Activated CD4-positive, alpha-beta memory T cell treated with anti-CD3 and anti-CD28 coated beads, Interleukin-2, amount 10 ng/mL, durations not matched to agents 7 days and 5 days (primary cell): ENCODE results near the gene LIN54. TPM values are rescaled to one million over a fixed set of nuclear protein-coding genes. Genes with fewer than 3 reads are reported as not detected.
A peak's percentile ranks its signal among the peaks of the same experiment; 100 is the strongest.
"Not testable (repeated sequence)": the region's sequence is repeated elsewhere in the genome, so short reads cannot be mapped to it uniquely, and the experiment has no call there.

ENCODE experiments used
- CTCF ChIA-PET: fragments of 350-600 bp; sonication (Branson Sonifier 250); formaldehyde crosslinking; loops from one replicate; lab custom pipeline; 2021; ENCODE audit warnings: antibody characterized with exemption, inconsistent platforms; lab: Charles Lee
- POLR2A ChIA-PET: fragments of 350-600 bp; sonication (Branson Sonifier 250); formaldehyde crosslinking; loops from one replicate; lab custom pipeline; 2021; ENCODE audit warnings: antibody characterized with exemption; lab: Charles Lee
- DNase-seq: peaks from one replicate; pipeline ENCODE4 v3.0.0-alpha.2; 2020
- H3K27ac Mint-ChIP-seq: one replicate; pipeline ENCODE4 v1.8.0; 2021; ENCODE audit warnings: mild to moderate bottlenecking, mixed read lengths
- H3K27me3 Mint-ChIP-seq: one replicate; pipeline ENCODE4 v1.8.0; 2021; ENCODE audit warnings: mixed read lengths
- H3K36me3 Mint-ChIP-seq: one replicate; pipeline ENCODE4 v1.8.0; 2021; ENCODE audit warnings: low read depth, mixed read lengths
- H3K4me1 Mint-ChIP-seq: one replicate; pipeline ENCODE4 v1.8.0; 2021; ENCODE audit warnings: mixed read lengths
- H3K4me3 Mint-ChIP-seq: one replicate; pipeline ENCODE4 v1.8.0; 2021; ENCODE audit warnings: mild to moderate bottlenecking, mixed read lengths
- H3K9me3 Mint-ChIP-seq: one replicate; pipeline ENCODE4 v1.8.0; 2021; ENCODE audit warnings: mixed read lengths
- total RNA-seq, 2 experiments: library from RNA; stranded (reverse); gene quantifications; one replicate each; pipeline ENCODE4 v1.2.3, GENCODE V29; 2021

The LIN54 gene
- total RNA-seq, 2 experiments from 2014 or later: 34.6 to 36.9 TPM

GRCh38 chr4:82919386-82919785 lies 91.2 kb downstream of the LIN54 start:
- POLR2A ChIA-PET: no interaction called here
- CTCF ChIA-PET: no interaction called here
- Mint-ChIP-seq H3K4me3 (no peak overlapping the region), H3K9me3 (no peaks in the 10 kb centered on the region), H3K27ac (no peak overlapping the region), H3K36me3 (peaks cover 5% of the 10 kb centered on the region), H3K4me1 (no peaks in the 10 kb centered on the region), H3K27me3 (no peaks in the 10 kb centered on the region)
- no peak for DNase-seq

DNA sequence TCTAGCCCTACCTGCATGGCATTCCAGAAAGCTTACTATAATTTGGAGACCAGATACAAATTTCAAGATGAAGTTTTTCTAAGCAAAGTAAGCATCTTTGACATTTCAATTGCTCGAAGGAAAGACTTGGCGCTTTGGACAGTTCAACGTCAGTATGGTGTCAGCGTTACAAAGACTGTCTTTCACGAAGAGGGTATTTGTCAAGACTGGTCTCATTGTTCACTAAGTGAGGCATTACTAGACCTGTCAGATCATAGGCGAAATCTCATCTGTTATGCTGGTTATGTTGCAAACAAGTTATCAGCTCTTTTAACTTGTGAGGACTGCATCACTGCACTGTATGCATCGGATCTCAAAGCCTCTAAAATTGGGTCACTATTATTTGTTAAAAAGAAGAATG lies 92.5 kb downstream of the LIN54 start:
- CTCF ChIA-PET: no interaction called here

GRCh38 chr4:82913968-82914367 lies 96.7 kb downstream of the LIN54 start:
- DNase-seq, H3K27ac Mint-ChIP-seq, H3K4me1 Mint-ChIP-seq, H3K27me3 Mint-ChIP-seq, CTCF ChIA-PET, H3K9me3 Mint-ChIP-seq, H3K4me3 Mint-ChIP-seq, POLR2A ChIA-PET: not testable (repeated sequence)
- H3K36me3 Mint-ChIP-seq: peaks cover 11% of the 10 kb centered on the region

More for the DNA sequence above, 92.5 kb downstream of the LIN54 start:
- Mint-ChIP-seq H3K4me3 (no peak overlapping the region), H3K36me3 (peaks cover 6% of the 10 kb centered on the region), H3K27me3 (no peaks in the 10 kb centered on the region), H3K9me3 (no peaks in the 10 kb centered on the region), H3K27ac (no peak overlapping the region), H3K4me1 (no peaks in the 10 kb centered on the region)
- no peak for DNase-seq
- POLR2A ChIA-PET: no interaction called here

DNA sequence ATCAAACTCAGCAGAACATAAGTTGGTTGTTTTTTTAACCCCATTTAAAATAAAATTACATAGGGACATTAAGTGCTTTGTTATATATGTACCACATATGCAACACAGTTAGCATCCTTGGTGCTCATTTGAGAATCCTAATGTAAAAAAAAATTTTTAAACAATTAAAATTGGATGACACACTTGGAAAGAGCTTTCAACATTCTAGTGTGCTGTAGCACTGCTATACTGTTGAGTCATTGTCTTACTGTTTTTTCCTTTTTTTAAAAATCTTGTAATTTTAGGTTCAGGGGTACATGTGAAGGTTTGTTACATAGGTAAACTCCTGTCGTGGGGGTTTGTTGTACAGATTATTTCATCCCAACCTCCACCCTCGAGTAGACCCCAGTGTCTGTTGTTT lies 97.3 kb downstream of the LIN54 start:
- H3K27ac Mint-ChIP-seq: no peak overlapping the region
- no peak overlapping the region for H3K4me3 Mint-ChIP-seq
- H3K9me3 Mint-ChIP-seq: no peaks in the 10 kb centered on the region
- ChIA-PET POLR2A (no interaction called here), CTCF (no interaction called here)
- no peaks in the 10 kb centered on the region for H3K4me1 Mint-ChIP-seq
- H3K27me3 Mint-ChIP-seq: no peaks in the 10 kb centered on the region
- no peak for DNase-seq
- peaks cover 11% of the 10 kb centered on the region for H3K36me3 Mint-ChIP-seq

DNA sequence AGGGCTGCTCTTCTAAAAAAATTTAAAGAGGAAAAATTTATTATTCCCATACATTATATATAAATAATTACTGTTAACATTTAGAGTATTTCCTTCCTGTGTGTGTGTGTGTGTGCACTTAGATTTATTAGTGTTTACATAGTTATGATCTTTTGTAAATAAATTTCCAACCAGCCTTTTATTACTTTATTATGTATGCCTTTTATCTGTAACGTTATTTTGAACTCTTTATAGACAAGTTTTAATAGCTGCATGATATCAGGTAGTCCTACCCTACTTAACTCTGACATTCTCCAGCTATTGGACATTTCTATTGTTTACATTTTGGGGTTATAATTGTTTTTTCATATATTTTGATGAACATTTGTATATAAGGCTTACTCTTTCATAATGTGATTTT lies 101.3 kb downstream of the LIN54 start:
- Mint-ChIP-seq H3K4me3 (no peak overlapping the region), H3K27ac (no peak overlapping the region), H3K36me3 (peaks cover 9% of the 10 kb centered on the region), H3K27me3 (peaks cover 14% of the 10 kb centered on the region), H3K4me1 (peaks cover 9% of the 10 kb centered on the region), H3K9me3 (no peaks in the 10 kb centered on the region)
- ChIA-PET CTCF (no interaction called here), POLR2A (no interaction called here)
- no peak for DNase-seq

- ChIA-PET CTCF (interaction anchor here (0.9 to 1.2 kb wide), 2 partner anchors 8 to 58 kb away, joined by 3 read pairs; no protein-coding TSS in a partner anchor), POLR2A (interaction anchor here (0.9 to 5.6 kb wide), 3 partner anchors 83 to 168 kb away, joined by 3 to 33 read pairs (median 3); partner anchors contain the start of gene LIN54)
- Mint-ChIP-seq H3K4me3 (no peak overlapping the region), H3K4me1 (peaks cover 18% of the 10 kb centered on the region), H3K9me3 (no peaks in the 10 kb centered on the region), H3K36me3 (peaks cover 9% of the 10 kb centered on the region), H3K27me3 (peaks cover 17% of the 10 kb centered on the region), H3K27ac (no peak overlapping the region)
- DNase-seq: no peak
These were observed 104.2 kb downstream of the LIN54 start for GRCh38 chr4:82906469-82906868.

DNA sequence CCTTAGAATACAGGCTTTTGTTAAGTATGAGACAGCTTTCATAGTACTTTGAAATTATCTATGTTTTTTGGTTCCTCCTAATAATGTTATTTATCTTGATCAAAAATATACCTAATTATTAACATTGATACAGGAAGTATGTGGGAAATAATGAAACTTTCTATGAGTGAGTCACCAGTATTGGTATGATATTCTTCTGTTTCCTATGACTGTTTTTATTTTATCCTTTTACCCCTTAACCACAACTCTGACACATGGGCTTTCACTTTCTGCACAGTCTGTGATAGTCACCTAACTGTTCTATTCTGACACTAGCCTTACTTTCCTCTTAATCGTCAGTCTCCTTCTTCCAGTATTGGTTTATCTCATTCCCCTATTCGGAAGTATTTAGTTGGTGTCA lies 105.4 kb downstream of the LIN54 start:
- Mint-ChIP-seq H3K27ac (no peak overlapping the region), H3K4me1 (peaks cover 18% of the 10 kb centered on the region), H3K4me3 (peak overlapping the region; percentile 17), H3K9me3 (no peaks in the 10 kb centered on the region), H3K36me3 (peaks cover 4% of the 10 kb centered on the region), H3K27me3 (peaks cover 17% of the 10 kb centered on the region)
- POLR2A ChIA-PET: interaction anchor here (0.6 to 5.6 kb wide), 6 partner anchors 13 to 326 kb away, joined by 3 to 33 read pairs (median 4); partner anchors contain the start of genes COPS4 and LIN54
- CTCF ChIA-PET: no interaction called here
- peak; percentile 54 for DNase-seq

DNA sequence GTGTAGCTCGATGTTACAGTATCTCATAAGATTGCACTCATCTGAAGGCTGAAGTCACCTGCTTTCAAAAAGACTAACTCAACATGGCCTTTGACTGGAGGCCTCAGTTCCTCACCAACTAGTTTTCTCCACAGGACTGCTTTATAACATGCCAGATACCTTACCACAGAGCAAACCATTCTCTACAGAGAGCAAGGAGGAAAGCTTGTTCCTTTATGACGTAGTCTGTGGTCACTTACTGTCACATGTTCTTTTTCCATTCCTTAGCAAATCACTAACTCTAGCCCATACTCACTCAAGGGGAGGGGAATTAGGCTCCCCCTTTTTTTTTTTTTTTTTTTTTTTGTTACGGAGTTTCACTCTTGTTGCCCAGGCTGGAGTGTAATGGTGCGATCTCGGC lies 106.9 kb downstream of the LIN54 start:
- peaks cover 22% of the 10 kb centered on the region for H3K4me1 Mint-ChIP-seq
- POLR2A ChIA-PET: interaction anchor here (1.3 to 5.6 kb wide), 4 partner anchors 11 to 531 kb away, joined by 3 to 33 read pairs (median 6); partner anchors contain the start of genes COPS4 and LIN54
- DNase-seq: no peak

GRCh38 chr4:82901183-82901718 lies 109.4 kb downstream of the LIN54 start:
- Mint-ChIP-seq H3K9me3 (no peaks in the 10 kb centered on the region), H3K4me1 (peaks cover 37% of the 10 kb centered on the region), H3K27me3 (peaks cover 12% of the 10 kb centered on the region), H3K4me3 (no peak overlapping the region), H3K27ac (no peak overlapping the region), H3K36me3 (peaks cover 10% of the 10 kb centered on the region)
- ChIA-PET CTCF (interaction anchor here (0.6 to 3.6 kb wide), 7 partner anchors 9 to 112 kb away, joined by 3 to 22 read pairs (median 8); partner anchors contain the start of gene LIN54), POLR2A (interaction anchor here (0.9 to 3.6 kb wide), 12 partner anchors 11 to 554 kb away, joined by 3 to 58 read pairs (median 8); partner anchors contain the start of genes COPS4, HELQ, LIN54 and MRPS18C)
- no peak for DNase-seq

More for the DNA sequence above, 106.9 kb downstream of the LIN54 start:
- no peaks in the 10 kb centered on the region for H3K9me3 Mint-ChIP-seq
- H3K27ac Mint-ChIP-seq: no peak overlapping the region
- CTCF ChIA-PET: interaction anchor here (1.0 to 1.8 kb wide), 2 partner anchors 51 to 370 kb away, joined by 3 to 5 read pairs; no protein-coding TSS in a partner anchor
- H3K27me3 Mint-ChIP-seq: peaks cover 17% of the 10 kb centered on the region
- H3K4me3 Mint-ChIP-seq: no peak overlapping the region
- peaks cover 4% of the 10 kb centered on the region for H3K36me3 Mint-ChIP-seq

DNA sequence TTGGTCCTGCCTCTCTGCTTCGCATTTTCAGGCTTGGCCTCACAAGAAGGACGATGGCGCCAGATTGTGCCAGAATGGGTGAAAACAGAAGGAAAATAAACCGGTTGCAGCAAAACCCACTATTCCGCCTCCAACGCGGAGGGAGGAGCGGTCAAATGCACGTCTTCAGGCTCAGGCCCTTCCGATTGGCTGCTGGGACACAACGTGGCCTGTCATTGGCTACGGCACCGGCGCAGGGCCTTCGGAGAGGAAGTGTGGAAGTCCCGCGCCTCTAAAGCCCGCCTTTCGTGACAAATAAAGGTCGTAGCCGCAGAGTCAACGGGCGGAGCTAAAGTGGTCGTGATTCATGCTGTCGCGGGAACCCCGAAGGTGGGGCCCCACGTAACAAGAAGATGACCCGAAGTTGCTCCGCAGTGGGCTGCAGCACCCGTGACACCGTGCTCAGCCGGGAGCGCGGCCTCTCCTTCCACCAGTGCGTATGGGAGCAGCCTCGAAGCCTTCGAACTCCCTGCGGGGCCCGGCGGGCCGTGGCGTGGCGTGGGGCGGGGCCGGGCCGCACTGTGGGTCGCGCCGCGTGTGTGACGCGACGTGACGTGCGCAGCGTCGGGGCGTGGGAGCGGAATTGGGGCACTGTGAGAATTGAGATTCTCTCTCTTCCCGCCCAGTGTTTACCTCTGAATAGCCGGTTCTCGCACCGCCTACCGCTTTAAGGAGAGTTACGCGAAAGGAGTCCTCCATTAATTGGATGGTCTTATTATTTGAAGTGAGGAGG lies 110.0 kb downstream of the LIN54 start, which contains the start of gene THAP9:
Gene THAP9, plus strand, starts transcription at position 325 of the 772 bp plus-strand sequence. Its CDS starts 68 bp downstream, at position 393.
- ChIA-PET CTCF (interaction anchor here (0.6 to 3.6 kb wide), 12 partner anchors 9 to 469 kb away, joined by 3 to 22 read pairs (median 6); partner anchors contain the start of genes COPS4, COQ2 and LIN54), POLR2A (interaction anchor here (0.9 to 3.6 kb wide), 17 partner anchors 10 to 555 kb away, joined by 3 to 58 read pairs (median 8); partner anchors contain the start of genes COPS4, COQ2, HELQ and LIN54)
- Mint-ChIP-seq H3K4me1 (peaks cover 37% of the 10 kb centered on the region), H3K27ac (no peak within 1 kb of the TSS), H3K36me3 (peaks cover 13% of the 10 kb centered on the region), H3K27me3 (peaks cover 9% of the 10 kb centered on the region), H3K9me3 (no peaks in the 10 kb centered on the region), H3K4me3 (no peak within 1 kb of the TSS)
- DNase-seq: peak; percentile 99

GRCh38 chr4:82900066-82900410 lies 110.6 kb downstream of the LIN54 start:
- no peak overlapping the region for H3K4me3 Mint-ChIP-seq
- no peaks in the 10 kb centered on the region for H3K9me3 Mint-ChIP-seq
- ChIA-PET POLR2A (interaction anchor here (0.8 to 3.6 kb wide), 17 partner anchors 10 to 556 kb away, joined by 3 to 58 read pairs (median 8); partner anchors contain the start of genes COPS4, COQ2, HELQ and LIN54), CTCF (interaction anchor here (0.7 to 3.6 kb wide), 12 partner anchors 8 to 468 kb away, joined by 3 to 22 read pairs (median 6); partner anchors contain the start of genes COPS4, COQ2 and LIN54)
- H3K27ac Mint-ChIP-seq: no peak overlapping the region
- H3K27me3 Mint-ChIP-seq: peaks cover 7% of the 10 kb centered on the region
- DNase-seq: no peak
- peaks cover 15% of the 10 kb centered on the region for H3K36me3 Mint-ChIP-seq
- H3K4me1 Mint-ChIP-seq: peaks cover 33% of the 10 kb centered on the region

DNA sequence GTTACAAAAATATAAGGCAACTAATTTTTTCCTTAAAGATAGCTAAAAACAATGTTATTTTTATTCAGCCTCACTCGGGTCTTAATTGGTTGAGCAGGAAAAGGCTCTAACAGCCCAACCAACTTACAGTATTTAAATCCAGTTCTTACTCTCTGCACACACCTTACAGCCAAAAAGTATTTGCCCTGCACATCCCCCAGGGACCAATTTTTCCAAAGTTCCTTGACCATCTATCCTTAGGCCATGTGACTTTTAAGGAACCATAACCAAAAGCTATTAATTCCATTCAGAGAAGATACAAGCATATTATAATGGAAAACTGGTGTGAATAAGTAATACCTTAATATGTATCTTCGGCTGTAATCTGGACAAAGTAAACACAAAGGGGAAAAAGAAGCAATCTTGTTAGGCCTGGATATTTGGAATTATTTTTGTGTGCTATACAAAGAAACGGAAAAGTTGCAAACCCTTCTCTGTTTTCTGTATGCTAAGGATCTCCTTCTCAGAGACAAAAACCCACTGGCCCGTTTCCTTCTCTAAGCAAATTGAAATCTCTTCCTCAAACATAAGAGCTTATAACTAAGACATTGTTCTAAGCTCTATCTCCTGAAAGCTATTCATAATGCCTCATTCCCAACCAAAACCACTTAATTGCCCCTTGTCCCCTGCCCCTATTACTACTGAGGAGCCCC lies 111.1 kb downstream of the LIN54 start:
- ChIA-PET POLR2A (interaction anchor here (0.8 to 3.6 kb wide), 17 partner anchors 9 to 556 kb away, joined by 3 to 58 read pairs (median 8); partner anchors contain the start of genes COPS4, COQ2, HELQ and LIN54), CTCF (interaction anchor here (0.7 to 3.6 kb wide), 13 partner anchors 8 to 468 kb away, joined by 3 to 22 read pairs (median 5); partner anchors contain the start of genes COPS4, COQ2 and LIN54)
- no peak overlapping the region for H3K4me3 Mint-ChIP-seq
- DNase-seq: no peak
- peaks cover 20% of the 10 kb centered on the region for H3K36me3 Mint-ChIP-seq
- H3K27ac Mint-ChIP-seq: no peak overlapping the region
- peaks cover 4% of the 10 kb centered on the region for H3K27me3 Mint-ChIP-seq
- peaks cover 34% of the 10 kb centered on the region for H3K4me1 Mint-ChIP-seq
- no peaks in the 10 kb centered on the region for H3K9me3 Mint-ChIP-seq
